Measurements from ENCODE around the gene NDUFC1. TPM values are rescaled to one million over a fixed set of nuclear protein-coding genes. Genes with fewer than 3 reads are reported as not detected.

NDUFC1 gene
- total RNA-seq, 4 donors from 2014 or later, result 30.5 to 102 (median 63.5) TPM

- peak overlapping the region; percentile 34 to 76 (median 54) for H3K27ac ChIP-seq
- DNase-seq (no peak), ATAC-seq (peak; percentile 88 to 97)
- H3K4me3 ChIP-seq, result no peak overlapping the region
- intact Hi-C loops (cut with DNase I; ENCODE audit: low total_unique reads) (no loop called here), in situ Hi-C loops (cut with MboI; ENCODE audit: low sequenced_read_pairs in 4 of 4) (no loop called here)
- H3K36me3 ChIP-seq, result no peaks in the 10 kb centered on the region
- H3K4me1 ChIP-seq, result peaks cover 10 to 11% of the 10 kb centered on the region in 2 donors
- no peak for TF ChIP-seq CTCF (IDR thresholded peaks at IDR 0.05 in 4 of 5, conservative IDR thresholded peaks at IDR 0.05 in 1 of 5)
- no peak for TF ChIP-seq POLR2A (IDR thresholded peaks at IDR 0.05)
- no peaks in the 10 kb centered on the region for H3K9me3 ChIP-seq
- H3K27me3 ChIP-seq, result no peaks in the 10 kb centered on the region
Observed at GRCh38 chr4:139243448-139244365, 58.6 kb downstream of the NDUFC1 start.

GRCh38 chr4:139242511-139243051 lies 59.7 kb downstream of the NDUFC1 start:
- DNase-seq (no peak), ATAC-seq (no peak)
- intact Hi-C loops (cut with DNase I; ENCODE audit: low total_unique reads) (no loop called here), in situ Hi-C loops (cut with MboI; ENCODE audit: low sequenced_read_pairs in 4 of 4) (no loop called here)
- Histone ChIP-seq H3K4me1 (peaks cover 10 to 11% of the 10 kb centered on the region in 2 donors), H3K4me3 (no peak overlapping the region), H3K27ac (peak overlapping the region; percentile 34 to 76 (median 54)), H3K9me3 (no peaks in the 10 kb centered on the region), H3K27me3 (no peaks in the 10 kb centered on the region), H3K36me3 (no peaks in the 10 kb centered on the region)
- no peak for TF ChIP-seq CTCF (IDR thresholded peaks at IDR 0.05 in 4 of 5, conservative IDR thresholded peaks at IDR 0.05 in 1 of 5)
- TF ChIP-seq POLR2A (IDR thresholded peaks at IDR 0.05), result no peak

GRCh38 chr4:139241784-139242151 lies 60.5 kb downstream of the NDUFC1 start:
- H3K9me3 ChIP-seq, result no peaks in the 10 kb centered on the region
- H3K4me3 ChIP-seq, result no peak overlapping the region
- intact Hi-C loops (cut with DNase I; ENCODE audit: low total_unique reads) (no loop called here), in situ Hi-C loops (cut with MboI; ENCODE audit: low sequenced_read_pairs in 4 of 4) (no loop called here)
- no peak overlapping the region for H3K27ac ChIP-seq
- TF ChIP-seq POLR2A (IDR thresholded peaks at IDR 0.05) (no peak), CTCF (IDR thresholded peaks at IDR 0.05 in 4 of 5, conservative IDR thresholded peaks at IDR 0.05 in 1 of 5) (no peak)
- peaks cover 10 to 11% of the 10 kb centered on the region in 2 donors for H3K4me1 ChIP-seq
- H3K27me3 ChIP-seq, result no peaks in the 10 kb centered on the region
- DNase-seq, result no peak
- no peaks in the 10 kb centered on the region for H3K36me3 ChIP-seq
- ATAC-seq, result no peak

DNA sequence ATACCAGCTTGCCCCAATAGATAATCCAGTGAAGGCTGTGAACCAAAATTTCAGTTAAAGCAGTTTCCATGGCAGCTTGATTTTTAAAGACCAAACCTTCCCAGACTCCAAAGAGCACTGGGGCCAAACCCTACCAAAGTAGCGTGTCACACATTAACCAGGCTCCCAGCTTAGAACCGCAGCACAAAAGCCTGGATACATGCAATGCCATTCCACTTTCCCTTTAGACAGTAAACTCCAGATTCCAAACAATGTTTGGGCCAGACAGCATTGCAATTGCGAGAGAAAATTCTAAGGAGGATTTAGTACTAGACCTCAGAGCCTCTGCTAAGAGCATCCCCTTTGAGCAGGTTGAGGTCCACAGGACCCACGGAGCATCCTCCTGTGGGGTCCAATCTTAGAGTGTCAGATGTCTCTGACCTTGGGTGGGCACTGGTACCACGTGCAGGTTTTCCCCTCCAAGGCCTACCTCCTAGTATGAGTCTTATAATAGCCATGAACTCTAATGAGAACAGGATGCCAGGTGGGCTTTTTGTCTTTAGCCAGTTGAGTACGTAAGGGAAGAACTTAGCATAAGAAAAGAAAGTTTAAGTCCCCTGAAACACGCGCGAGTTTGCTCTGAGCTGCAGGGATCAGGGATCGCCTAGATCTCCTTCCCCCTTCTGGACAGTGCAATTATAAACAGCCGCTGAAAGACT lies 61.0 kb downstream of the NDUFC1 start:
- TF ChIP-seq CTCF (IDR thresholded peaks at IDR 0.05 in 4 of 5, conservative IDR thresholded peaks at IDR 0.05 in 1 of 5) (no peak), POLR2A (IDR thresholded peaks at IDR 0.05) (no peak)
- H3K27me3 ChIP-seq, result no peaks in the 10 kb centered on the region
- peaks cover 10 to 11% of the 10 kb centered on the region in 2 donors for H3K4me1 ChIP-seq
- no peaks in the 10 kb centered on the region for H3K36me3 ChIP-seq
- H3K27ac ChIP-seq, result no peak overlapping the region
- H3K9me3 ChIP-seq, result no peaks in the 10 kb centered on the region
- DNase-seq (no peak), ATAC-seq (no peak)
- intact Hi-C loops (cut with DNase I; ENCODE audit: low total_unique reads), result no loop called here
- H3K4me3 ChIP-seq, result no peak overlapping the region
- in situ Hi-C loops (cut with MboI; ENCODE audit: low sequenced_read_pairs in 4 of 4), result no loop called here

Other genes starting within 250 kb of the NDUFC1 start
- gene ELF2, start 125.3 kb downstream of the NDUFC1 start, total RNA-seq, result 10 to 100 TPM; 22.1 to 41.4 (median 29.7) TPM
- gene MGARP, start 22.3 kb downstream of the NDUFC1 start, total RNA-seq, result under 1 TPM in 3 of 4 donors, not detected in 1; 0.29 to 0.65 (median 0.38) TPM
- 10 to 100 TPM; 25.0 to 48.8 (median 37.2) TPM for gene NAA15, start 972 bp downstream of the NDUFC1 start, total RNA-seq
- gene RAB33B, start 151.6 kb upstream of the NDUFC1 start, total RNA-seq, result 1 to 10 TPM; 3.3 to 7.5 (median 5.7) TPM